Panc1 (cell line): ENCODE measurements around the gene OXTR.

Experiments used
- CTCF ChIP-seq: fragments of 450-650 bp; IDR thresholded peaks from 2 replicates; pipeline ENCODE4 v1.5.1; 2017; ENCODE audit warnings: mild to moderate bottlenecking
- REST ChIP-seq, 2 experiments: IDR thresholded peaks; 2 replicates each; pipeline ENCODE4 v1.6.1; 2011 to 2012; ENCODE audit warnings: low read depth in 2 of 2, control low read depth in 1 of 2, low read length in 1 of 2, mild to moderate bottlenecking in 1 of 2, moderate library complexity in 1 of 2; ENCODE audit not compliant: insufficient read depth in 1 of 2
- SIN3A ChIP-seq: IDR thresholded peaks from 2 replicates; pipeline ENCODE4 v1.6.1; 2012; ENCODE audit warnings: low read depth, mild to moderate bottlenecking, low read length, moderate library complexity, borderline replicate concordance; ENCODE audit not compliant: insufficient read depth

GRCh38 chr3:8727605-8728512 lies 41.6 kb downstream of the OXTR start:
- TF ChIP-seq CTCF, result no peak
- TF ChIP-seq SIN3A, result no peak
- no peak for TF ChIP-seq REST (IDR thresholded peaks at IDR 0.05; ENCODE audit: insufficient read depth in 1 of 2, low read depth in 2 of 2, low read length in 1 of 2)
